IMR-90 (cell line): ENCODE data around the gene SPON1. TPM values are rescaled to one million over a fixed set of nuclear protein-coding genes. Genes with fewer than 3 reads are reported as not detected.
"Not testable (repeated sequence)": the region's sequence is repeated elsewhere in the genome, so short reads cannot be mapped to it uniquely, and the experiment has no call there.

Experiments
- ATAC-seq: fragments of 200-7000 bp; cut with Tn5 transposase; 2 replicates; pipeline ENCODE4 v1.9.1; 2020; ENCODE audit warnings: low read depth, mild to moderate bottlenecking, moderate library complexity
- BruUV-seq: library from RNA; stranded (reverse); fragments of 400-500 nt; replicated peaks from 2 replicates; lab custom pipeline; 2021; lab: Mats Ljungman, UMichigan
- CTCF ChIA-PET: fragments of 300-600 bp; formaldehyde crosslinking; extraction: SDS; loops from one replicate; lab custom pipeline; 2021; ENCODE audit warnings: antibody characterized with exemption; lab: Yijun Ruan, JAX
- POLR2A ChIA-PET: fragments of 300-600 bp; sonication (Branson Sonifier 250); formaldehyde crosslinking; loops from one replicate; lab custom pipeline; 2022; ENCODE audit warnings: antibody characterized with exemption; ENCODE audit not compliant: unreplicated experiment; lab: Charles Lee
- DNase-seq: peaks from one replicate; pipeline ENCODE4 v3.0.0; 2013
- H2AFZ ChIP-seq: replicated peaks from 2 replicates; pipeline ENCODE3; 2013; ENCODE audit warnings: low read length, mild to moderate bottlenecking; ENCODE audit not compliant: poor library complexity
- H2AK5ac ChIP-seq: 2 replicates; pipeline ENCODE4 v1.6.1; 2013; ENCODE audit warnings: low read depth, low read length, inconsistent platforms
- H2AK9ac ChIP-seq: replicated peaks from 2 replicates; pipeline ENCODE3; 2013; ENCODE audit warnings: mild to moderate bottlenecking, low read depth, low read length, moderate library complexity; ENCODE audit not compliant: poor library complexity
- H2BK120ac ChIP-seq: 2 replicates; pipeline ENCODE4 v1.6.1; 2013; ENCODE audit warnings: low read depth, low read length, inconsistent platforms
- H2BK15ac ChIP-seq: 3 replicates; pipeline ENCODE4 v1.6.1; 2013; ENCODE audit warnings: low read depth, low read length, inconsistent platforms
- H2BK20ac ChIP-seq: 2 replicates; pipeline ENCODE4 v1.6.1; 2013; ENCODE audit warnings: low read depth, mild to moderate bottlenecking, inconsistent platforms, low read length, moderate library complexity
- H2BK5ac ChIP-seq: 2 replicates; pipeline ENCODE4 v1.6.1; 2013; ENCODE audit warnings: mild to moderate bottlenecking, low read depth, low read length, inconsistent platforms; ENCODE audit not compliant: poor library complexity, severe bottlenecking
- H3K14ac ChIP-seq: replicated peaks from 2 replicates; pipeline ENCODE4 v1.6.1; 2013; ENCODE audit warnings: low read depth, low read length, inconsistent platforms
- H3K18ac ChIP-seq: 2 replicates; pipeline ENCODE4 v1.6.1; 2013; ENCODE audit warnings: low read depth, low read length, control low read depth
- H3K23ac ChIP-seq: 2 replicates; pipeline ENCODE4 v1.6.1; 2013; ENCODE audit warnings: low read depth, low read length, inconsistent platforms
- H3K27ac ChIP-seq: 2 replicates; pipeline ENCODE4 v1.5.1; 2013; ENCODE audit warnings: mild to moderate bottlenecking, control low read depth, low read length; ENCODE audit not compliant: insufficient read depth
- H3K27me3 ChIP-seq: 2 replicates; pipeline ENCODE4 v1.6.1; 2013; ENCODE audit warnings: low read length; ENCODE audit not compliant: control insufficient read depth, insufficient read depth
- H3K36me3 ChIP-seq: 2 replicates; pipeline ENCODE4 v1.6.1; 2013; ENCODE audit warnings: low read length, mixed read lengths; ENCODE audit not compliant: control insufficient read depth, insufficient read depth
- H3K4ac ChIP-seq: 2 replicates; pipeline ENCODE4 v1.6.1; 2013; ENCODE audit warnings: low read depth, low read length, inconsistent platforms
- H3K4me1 ChIP-seq: 2 replicates; pipeline ENCODE4 v1.6.1; 2013; ENCODE audit warnings: low read length, mixed read lengths; ENCODE audit not compliant: control insufficient read depth, insufficient read depth
- H3K4me2 ChIP-seq: 2 replicates; pipeline ENCODE4 v1.6.1; 2013; ENCODE audit warnings: low read depth, mild to moderate bottlenecking, control low read depth, low read length, moderate library complexity
- H3K4me3 ChIP-seq: 2 replicates; pipeline ENCODE4 v1.5.1; 2013; ENCODE audit warnings: low read depth, mild to moderate bottlenecking, control low read depth, low read length, moderate library complexity; ENCODE audit not compliant: insufficient read depth
- H3K56ac ChIP-seq: 2 replicates; pipeline ENCODE4 v1.6.1; 2013; ENCODE audit warnings: low read length, inconsistent platforms; ENCODE audit not compliant: insufficient read depth; ENCODE audit errors: extremely low read depth
- H3K79me1 ChIP-seq, 2 experiments: 2 replicates each; pipeline ENCODE4 v1.6.1; 2013; ENCODE audit warnings: low read length in 2 of 2, inconsistent platforms in 1 of 2, low read depth in 1 of 2
- H3K9ac ChIP-seq: 2 replicates; pipeline ENCODE4 v1.6.1; 2013; ENCODE audit warnings: low read depth, low read length, control low read depth
- H3K9me1 ChIP-seq: 2 replicates; pipeline ENCODE4 v1.6.1; 2013; ENCODE audit warnings: low read length, inconsistent platforms; ENCODE audit not compliant: insufficient read depth
- H3K9me3 ChIP-seq: 2 replicates; pipeline ENCODE4 v1.6.1; 2013; ENCODE audit warnings: low read length; ENCODE audit not compliant: control insufficient read depth, insufficient read depth
- H4K20me1 ChIP-seq: 2 replicates; pipeline ENCODE4 v1.6.1; 2013; ENCODE audit warnings: low read length, inconsistent platforms; ENCODE audit not compliant: insufficient read depth
- H4K5ac ChIP-seq: 2 replicates; pipeline ENCODE4 v1.6.1; 2013; ENCODE audit warnings: mild to moderate bottlenecking, low read depth, low read length, control low read depth
- H4K8ac ChIP-seq, 2 experiments: 2 replicates each; pipeline ENCODE4 v1.6.1; 2013; ENCODE audit warnings: low read depth in 2 of 2, low read length in 2 of 2, control low read depth in 1 of 2, inconsistent platforms in 1 of 2
- H4K91ac ChIP-seq: 2 replicates; pipeline ENCODE4 v1.6.1; 2013; ENCODE audit warnings: low read depth, low read length, inconsistent platforms; ENCODE audit not compliant: insufficient read depth
- CEBPB ChIP-seq: IDR thresholded peaks from 2 replicates; pipeline ENCODE4 v1.6.1; 2012; ENCODE audit warnings: low read depth, low read length, improper control_type of control experiment
- MAFK ChIP-seq: IDR thresholded peaks from 2 replicates; pipeline ENCODE4 v1.6.1; 2012; ENCODE audit warnings: low read depth, low read length, improper control_type of control experiment
- NFE2L2 ChIP-seq: fragments of 150-350 bp; IDR thresholded peaks from 2 replicates; pipeline ENCODE4 v1.6.1; 2016; ENCODE audit warnings: low read depth, mild to moderate bottlenecking, low read length
- POLR2A ChIP-seq: IDR thresholded peaks from 2 replicates; pipeline ENCODE4 v1.6.1; 2012; ENCODE audit warnings: mild to moderate bottlenecking, low read depth, low read length
- RCOR1 ChIP-seq: IDR thresholded peaks from 2 replicates; pipeline ENCODE4 v1.6.1; 2012; ENCODE audit warnings: mild to moderate bottlenecking, low read length, improper control_type of control experiment; ENCODE audit not compliant: insufficient replicate concordance
- WGBS, 2 experiments: methylation state at CpG; one replicate each; pipeline versions ENCODE4 v1.1.5 to v1.1.7; 2013; ENCODE audit warnings: missing lambda C conversion rate in 2 of 2; ENCODE audit not compliant: insufficient read length in 1 of 2; ENCODE audit errors: extremely low coverage in 2 of 2; 5-methylcytosine and 5-hydroxymethylcytosine counted together
- dilution Hi-C: fragments of 300-500 bp; cut with HindIII; formaldehyde crosslinking; loops from one replicate; pipeline ENCODE4 v1.14.3; 2018; ENCODE audit warnings: low sequenced_read_pairs; ENCODE audit not compliant: unreplicated experiment
- in situ Hi-C: fragments of 300-500 bp; cut with MboI; formaldehyde crosslinking; loops from 3 replicates; pipeline ENCODE4 v1.14.3; 2019; ENCODE audit warnings: low sequenced_read_pairs, inconsistent platforms, mixed read lengths
- intact Hi-C: fragments of 100-400 bp; cut with micrococcal nuclease; formaldehyde crosslinking; loops from 2 replicates; pipeline ENCODE4 v1.10.0; 2022
- polyA plus RNA-seq, 3 experiments: library from polyadenylated mRNA; depleted of rRNA; stranded (reverse); fragments of >200 nt; gene quantifications; 2 replicates each; pipeline ENCODE4 v1.2.3, GENCODE V29; 2012; ENCODE audit warnings: low replicate concordance in 1 of 3
- total RNA-seq: library from RNA; depleted of rRNA; stranded (reverse); fragments of >200 nt; gene quantifications from 2 replicates; pipeline ENCODE4 v1.2.3, GENCODE V29; 2012

The SPON1 gene
- total and polyA plus RNA-seq, 2 of the 4 experiments (the other 2 are of a cell fraction), result 0.62 to 0.72 TPM

DNA sequence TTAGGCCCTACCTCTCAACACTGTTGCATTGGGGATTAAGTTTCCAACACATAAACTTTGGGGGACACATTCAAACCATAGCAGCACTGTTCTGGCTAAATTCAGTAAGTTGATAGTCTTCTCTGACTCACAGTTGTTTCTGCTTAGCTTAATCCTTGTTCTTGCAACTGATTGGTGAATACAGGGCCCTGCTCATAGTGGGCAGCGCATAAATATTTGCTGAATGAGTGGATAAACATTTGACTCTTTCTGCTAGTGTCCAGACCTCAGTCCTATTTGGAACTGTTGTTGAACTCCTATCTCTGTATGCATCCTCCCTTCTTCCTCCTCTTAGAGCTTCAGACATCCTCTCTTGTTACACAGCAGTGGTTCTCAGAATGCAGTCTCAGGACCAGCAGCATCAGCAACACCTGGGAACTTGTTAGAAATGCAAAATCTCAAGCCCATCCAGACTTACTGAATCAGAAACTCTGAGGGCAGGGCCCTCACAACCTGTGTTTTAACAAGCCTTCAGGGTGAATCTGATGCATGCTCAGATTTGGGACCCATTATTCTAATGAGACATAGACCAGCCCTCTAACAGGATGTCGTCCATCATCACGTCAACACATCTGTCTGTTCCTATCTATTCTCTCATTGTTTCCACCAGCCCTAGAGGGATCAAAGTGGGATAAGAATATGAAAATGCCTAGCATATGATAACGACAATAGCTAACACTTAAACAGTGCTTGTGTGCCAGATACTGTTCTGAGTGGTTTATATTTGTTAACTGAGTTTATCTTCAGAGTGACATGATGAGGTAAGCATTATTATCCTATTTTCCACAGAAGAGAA is 22.3 kb downstream of the SPON1 start:
- no CpG with 5 or more reads among the region's 4 CpGs for WGBS, 2 experiments
- peak; percentile 99 for ATAC-seq

DNA sequence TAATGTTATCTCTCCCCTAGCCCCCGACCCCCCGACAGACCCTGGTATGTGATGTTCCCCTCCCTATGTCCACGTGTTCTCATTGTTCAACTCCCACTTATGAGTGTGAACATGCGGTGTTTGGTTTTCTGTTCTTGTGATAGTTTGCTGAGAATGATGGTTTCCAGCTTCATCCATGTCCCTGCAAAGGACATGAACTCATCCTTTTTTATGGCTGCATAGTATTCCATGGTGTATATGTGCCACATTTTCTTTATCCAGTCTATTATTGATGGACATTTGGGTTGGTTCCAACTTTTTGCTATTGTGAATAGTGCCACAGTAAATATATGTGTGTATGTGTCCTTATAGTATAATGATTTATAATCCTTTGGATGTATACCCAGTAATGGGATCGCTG is 24.2 kb downstream of the SPON1 start:
- H4K5ac ChIP-seq, CTCF ChIA-PET, ATAC-seq, H2BK15ac ChIP-seq, DNase-seq, H2AFZ ChIP-seq, in situ Hi-C loops, H3K18ac ChIP-seq, H3K79me1 ChIP-seq, H4K8ac ChIP-seq, H3K4ac ChIP-seq, H3K23ac ChIP-seq, H2AK5ac ChIP-seq, H2BK20ac ChIP-seq, H2BK5ac ChIP-seq, H3K9ac ChIP-seq, H4K91ac ChIP-seq, BruUV-seq, H2AK9ac ChIP-seq, intact Hi-C loops, H3K9me3 ChIP-seq, dilution Hi-C loops, H3K56ac ChIP-seq, H3K27ac ChIP-seq, H3K36me3 ChIP-seq, H3K4me2 ChIP-seq, H2BK120ac ChIP-seq, H4K20me1 ChIP-seq, H3K4me3 ChIP-seq, H3K14ac ChIP-seq, POLR2A ChIA-PET, H3K27me3 ChIP-seq: not testable (repeated sequence)
- peaks cover 19% of the 10 kb centered on the region for H3K4me1 ChIP-seq
- H3K9me1 ChIP-seq, result peaks cover 14% of the 10 kb centered on the region; the same call in 1 of the 2 replicates
- WGBS, 2 experiments, result no CpG with 5 or more reads among the region's 5 CpGs

More for the DNA sequence above, 22.3 kb downstream of the SPON1 start:
- Histone ChIP-seq H2AFZ (peak overlapping the region; percentile 46), H2BK20ac (peak overlapping the region; percentile 84), H3K23ac (peak overlapping the region; percentile 46; the same call in 1 of the 2 replicates), H3K4me2 (peak overlapping the region; percentile 60), H4K91ac (peak overlapping the region; percentile 35; the same call in 1 of the 2 replicates), H4K20me1 (no peaks in the 10 kb centered on the region), H2AK9ac (no peak overlapping the region), H3K79me1 (no peaks in the 10 kb centered on the region), H4K8ac (peak overlapping the region in 1 of 2 experiments; percentile 64; a peak in 2 of 4 replicates), H3K27me3 (no peaks in the 10 kb centered on the region), H3K27ac (peak overlapping the region; percentile 55), H3K9ac (no peak overlapping the region), H3K36me3 (no peaks in the 10 kb centered on the region), H4K5ac (0 out of 2 replicates have a peak overlapping the region, but pooled peaks have one; percentile 33), H2BK5ac (peak overlapping the region; percentile 71), H3K18ac (peak overlapping the region; percentile 58), H2BK15ac (peak overlapping the region; percentile 28; the same call in 1 of the 3 replicates), H2BK120ac (peak overlapping the region; percentile 68), H3K9me1 (peaks cover 14% of the 10 kb centered on the region; the same call in 1 of the 2 replicates), H3K4me3 (no peak overlapping the region), H3K4me1 (peaks cover 17% of the 10 kb centered on the region), H3K4ac (peak overlapping the region; percentile 78), H3K14ac (no peak overlapping the region), H2AK5ac (peak overlapping the region; percentile 75; the same call in 1 of the 2 replicates), H3K9me3 (no peaks in the 10 kb centered on the region), H3K56ac (peak overlapping the region; percentile 45; the same call in 1 of the 2 replicates)
- peak; percentile 95 for DNase-seq
- POLR2A ChIA-PET, result no interaction called here
- no TSS peak for BruUV-seq
- CTCF ChIA-PET, result interaction anchor here (0.6 to 1.2 kb wide), 3 partner anchors 11 to 164 kb away, joined by 3 to 4 read pairs (median 3); no protein-coding TSS in a partner anchor
- TF ChIP-seq RCOR1, result peak; percentile 7
- no peak for TF ChIP-seq POLR2A
- peak; percentile 49 for TF ChIP-seq MAFK
- no peak for TF ChIP-seq NFE2L2
- no peak for TF ChIP-seq CEBPB
- dilution Hi-C loops (no loop called here), intact Hi-C loops (no loop called here), in situ Hi-C loops (no loop called here)
